T-cell (primary cell): ENCODE results near the gene PGK2. TPM values are rescaled to one million over a fixed set of nuclear protein-coding genes. Genes with fewer than 3 reads are reported as not detected.

ENCODE experiments used
- ATAC-seq, 4 experiments: fragments of 200-7000 bp in 3 of 4; fragments of 150-1000 bp in 1 of 4; cut with Tn5 transposase; replicated peaks in 1 of 4; 1 replicate in 3 of 4; 2 replicates in 1 of 4; pipeline ENCODE4 v1.10.0; 2021; ENCODE audit warnings: moderate library complexity in 3 of 4, mild to moderate bottlenecking in 2 of 4, moderate number of reproducible peaks in 1 of 4
- CTCF ChIA-PET, 2 donors: fragments of 300-600 bp; sonication (Branson Sonifier 250); formaldehyde crosslinking; loops; one replicate each; lab custom pipeline; 2022; ENCODE audit warnings: antibody characterized with exemption in 2 of 2; lab: Charles Lee
- POLR2A ChIA-PET, 2 donors: fragments of 300-600 bp; sonication (Branson Sonifier 250); formaldehyde crosslinking; loops; one replicate each; lab custom pipeline; 2022; ENCODE audit warnings: antibody characterized with exemption in 2 of 2; lab: Charles Lee
- DNase-seq, 35 experiments: peaks; one replicate each; pipeline versions ENCODE4 v3.0.0 to v3.0.0-alpha.2; 2013 to 2023
- H3K27ac ChIP-seq: one replicate; pipeline ENCODE4 v1.5.1; 2013; ENCODE audit warnings: low read length
- H3K27me3 ChIP-seq, 2 experiments: replicated peaks in 1 of 2; 1 replicate in 1 of 2; 2 replicates in 1 of 2; pipeline versions ENCODE4 v1.6.1 to v1.7.0; 2013; ENCODE audit warnings: low read length in 1 of 2, mixed read lengths in 1 of 2; ENCODE audit not compliant: control insufficient read depth in 2 of 2, insufficient read depth in 2 of 2; ENCODE audit errors: extremely low read depth in 1 of 2
- H3K36me3 ChIP-seq, 2 donors: 1 replicate in 1 of 2; 2 replicates in 1 of 2; pipeline versions ENCODE4 v1.6.1 to v1.7.0; 2013; ENCODE audit warnings: low read length in 1 of 2; ENCODE audit not compliant: control insufficient read depth in 2 of 2, insufficient read depth in 1 of 2; ENCODE audit errors: extremely low read depth in 1 of 2
- H3K4me1 ChIP-seq, 2 experiments: 1 replicate in 1 of 2; 2 replicates in 1 of 2; pipeline versions ENCODE4 v1.6.1 to v1.7.0; 2013; ENCODE audit warnings: low read length in 2 of 2, mixed read lengths in 1 of 2; ENCODE audit not compliant: insufficient read depth in 2 of 2, control insufficient read depth in 1 of 2; ENCODE audit errors: extremely low read depth in 1 of 2
- H3K4me3 ChIP-seq, 2 donors: 1 replicate in 1 of 2; 2 replicates in 1 of 2; pipeline versions ENCODE4 v1.5.1 to v1.7.0; 2013; ENCODE audit warnings: mild to moderate bottlenecking in 2 of 2, low read length in 1 of 2, moderate library complexity in 1 of 2; ENCODE audit not compliant: control insufficient read depth in 1 of 2; ENCODE audit errors: extremely low read depth in 1 of 2
- H3K9me3 ChIP-seq: 2 replicates; pipeline ENCODE4 v1.7.0; 2013
- H3K27ac Mint-ChIP-seq, 2 donors: one replicate each; pipeline ENCODE4 v1.8.0; 2020 to 2021; ENCODE audit warnings: mild to moderate bottlenecking in 2 of 2, mixed read lengths in 2 of 2
- H3K27me3 Mint-ChIP-seq, 2 donors: one replicate each; pipeline ENCODE4 v1.8.0; 2021 to 2022; ENCODE audit warnings: mixed read lengths in 2 of 2
- H3K36me3 Mint-ChIP-seq: one replicate; pipeline ENCODE4 v1.8.0; 2021; ENCODE audit warnings: mixed read lengths
- H3K4me1 Mint-ChIP-seq, 3 donors: one replicate each; pipeline ENCODE4 v1.8.0; 2020 to 2022; ENCODE audit warnings: mixed read lengths in 3 of 3, mild to moderate bottlenecking in 1 of 3
- H3K4me3 Mint-ChIP-seq, 3 donors: one replicate each; pipeline ENCODE4 v1.8.0; 2020 to 2022; ENCODE audit warnings: mild to moderate bottlenecking in 3 of 3, mixed read lengths in 3 of 3, moderate library complexity in 3 of 3
- H3K9me3 Mint-ChIP-seq, 3 donors: one replicate each; pipeline ENCODE4 v1.8.0; 2020 to 2022; ENCODE audit warnings: mixed read lengths in 3 of 3
- WGBS: methylation state at CpG from one replicate; pipeline ENCODE4 v1.1.5; 2013; ENCODE audit warnings: missing lambda C conversion rate; ENCODE audit not compliant: insufficient coverage; 5-methylcytosine and 5-hydroxymethylcytosine counted together
- total RNA-seq, 35 experiments: library from RNA in 6 of 35; stranded (reverse) in 6 of 35; fragments of 120-200 nt in 1 of 35; gene quantifications; one replicate each; pipeline versions ENCODE4 v1.2.1 to v1.2.4 and lab custom pipeline; 2013 to 2026

Gene PGK2
- total RNA-seq, 5 donors from 2014 or later (not counting 1 experiment from before 2014, with no cell fraction given): not detected

DNA sequence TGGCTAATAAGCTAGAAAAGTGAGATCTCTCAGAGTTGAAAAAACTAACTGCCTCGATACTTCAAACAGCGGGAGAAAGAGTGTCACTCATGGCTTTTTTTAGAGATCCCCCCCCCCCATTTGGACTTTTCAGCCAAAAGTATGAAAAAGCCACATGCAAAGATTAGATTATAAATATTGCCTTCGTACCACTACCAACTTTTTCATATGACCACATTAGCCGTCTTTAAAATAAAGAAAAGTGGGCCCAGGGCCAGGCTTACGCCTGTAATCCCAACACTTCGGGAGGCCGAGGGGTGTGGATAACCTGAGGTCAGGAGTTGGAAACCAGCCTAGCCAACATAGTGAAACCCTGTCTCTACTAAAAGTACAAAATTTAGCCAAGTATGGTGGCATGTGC lies 4.4 kb downstream of the PGK2 start:
- DNase-seq (no peak), ATAC-seq (no peak)
- WGBS: no CpG with 5 or more reads among the region's 7 CpGs
- Histone ChIP-seq H3K27me3 (no peaks in the 10 kb centered on the region), H3K4me3 (no peak overlapping the region), H3K27ac (no peak overlapping the region), H3K4me1 (no peaks in the 10 kb centered on the region), H3K36me3 (no peaks in the 10 kb centered on the region), H3K9me3 (no peaks in the 10 kb centered on the region)
- ChIA-PET CTCF (no interaction called here), POLR2A (no interaction called here)
- Mint-ChIP-seq H3K27me3 (no peaks in the 10 kb centered on the region), H3K36me3 (no peaks in the 10 kb centered on the region), H3K27ac (no peak overlapping the region), H3K9me3 (peaks cover 0 to 6% (median 4%) of the 10 kb centered on the region in 3 donors), H3K4me1 (no peaks in the 10 kb centered on the region), H3K4me3 (no peak overlapping the region)

DNA sequence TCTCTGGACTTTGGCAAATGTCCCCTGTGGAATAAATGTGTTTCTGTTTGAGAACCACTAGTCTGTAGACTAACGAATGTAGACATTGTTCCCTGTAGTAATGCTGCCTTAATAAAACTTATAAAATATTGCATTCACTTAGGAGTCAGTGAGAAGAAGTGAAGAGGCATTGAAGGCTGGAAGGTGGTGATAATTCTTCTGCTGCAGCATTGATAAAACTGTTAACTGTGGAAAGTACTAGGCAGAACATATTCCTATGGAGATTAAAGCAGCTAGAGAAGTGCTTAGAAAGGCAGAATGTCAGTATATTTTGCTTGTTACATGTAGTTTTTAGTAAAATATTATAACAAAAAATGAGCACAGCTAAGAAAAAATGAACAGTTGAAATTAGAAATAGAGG lies 4.8 kb downstream of the PGK2 start:
- no peaks in the 10 kb centered on the region for H3K36me3 ChIP-seq
- Mint-ChIP-seq H3K4me3 (no peak overlapping the region), H3K27ac (no peak overlapping the region), H3K27me3 (no peaks in the 10 kb centered on the region), H3K4me1 (no peaks in the 10 kb centered on the region), H3K9me3 (peaks cover 0 to 4% (median 3%) of the 10 kb centered on the region in 3 donors), H3K36me3 (no peaks in the 10 kb centered on the region)
- H3K9me3 ChIP-seq: no peaks in the 10 kb centered on the region
- H3K27ac ChIP-seq: no peak overlapping the region
- ChIA-PET POLR2A (no interaction called here), CTCF (no interaction called here)
- H3K27me3 ChIP-seq: no peaks in the 10 kb centered on the region
- WGBS: no CpG with 5 or more reads among the region's 1 CpG
- H3K4me1 ChIP-seq: no peaks in the 10 kb centered on the region
- no peak overlapping the region for H3K4me3 ChIP-seq
- ATAC-seq (no peak), DNase-seq (no peak)

DNA sequence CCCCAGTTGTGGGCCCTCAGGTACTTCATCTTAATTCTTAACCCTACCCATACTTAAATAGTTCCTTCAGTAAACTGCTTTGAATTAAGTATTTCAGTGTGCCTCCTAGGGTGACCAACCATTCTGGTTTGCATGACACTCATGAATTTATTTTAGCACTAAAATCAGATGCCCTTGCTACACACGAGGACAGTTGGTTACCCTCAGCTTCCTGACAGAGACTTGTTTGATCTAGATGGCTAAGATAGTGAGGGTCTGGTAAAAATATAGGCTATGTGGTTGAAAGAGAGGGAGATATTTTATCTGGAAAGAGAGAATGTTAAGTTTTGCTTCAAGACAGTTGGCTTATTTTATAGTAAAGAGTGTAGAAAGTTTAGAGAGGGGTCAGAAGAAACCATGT lies 10.6 kb downstream of the PGK2 start:
- Histone ChIP-seq H3K36me3 (no peaks in the 10 kb centered on the region), H3K27me3 (no peaks in the 10 kb centered on the region), H3K4me3 (no peak overlapping the region), H3K4me1 (no peaks in the 10 kb centered on the region), H3K27ac (no peak overlapping the region), H3K9me3 (no peaks in the 10 kb centered on the region)
- no peak for DNase-seq
- WGBS: 0% methylated on average over 1 of the region's 1 CpG
- ATAC-seq: no peak
- no peaks in the 10 kb centered on the region for H3K27me3 Mint-ChIP-seq
- POLR2A ChIA-PET: no interaction called here
- H3K36me3 Mint-ChIP-seq: no peaks in the 10 kb centered on the region
- no peaks in the 10 kb centered on the region for H3K4me1 Mint-ChIP-seq
- no peak overlapping the region for H3K4me3 Mint-ChIP-seq
- CTCF ChIA-PET: no interaction called here
- H3K27ac Mint-ChIP-seq: no peak overlapping the region
- peaks cover 0 to 8% (median 5%) of the 10 kb centered on the region in 3 donors for H3K9me3 Mint-ChIP-seq

DNA sequence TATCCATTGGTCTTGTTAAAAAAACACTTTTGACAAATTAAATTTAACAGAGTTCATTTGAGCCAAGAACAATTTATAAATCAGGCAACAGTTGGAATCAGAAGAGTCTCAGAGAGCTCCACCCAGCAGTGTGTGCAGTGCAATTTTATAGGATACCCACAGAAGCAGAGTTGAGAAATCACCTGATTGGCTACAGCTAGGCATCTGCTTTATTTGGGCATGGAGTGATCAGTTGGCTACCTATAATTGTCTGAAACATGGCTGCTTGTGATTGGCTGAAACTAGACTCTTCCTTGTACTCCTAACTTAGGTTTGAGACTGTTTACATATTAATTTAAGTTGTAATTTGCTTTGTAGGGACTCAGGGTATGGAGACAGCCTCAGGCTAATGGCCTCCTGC lies 12.0 kb downstream of the PGK2 start:
- Histone ChIP-seq H3K27me3 (no peaks in the 10 kb centered on the region), H3K36me3 (no peaks in the 10 kb centered on the region), H3K4me1 (no peaks in the 10 kb centered on the region), H3K27ac (no peak overlapping the region), H3K4me3 (no peak overlapping the region), H3K9me3 (no peaks in the 10 kb centered on the region)
- ChIA-PET CTCF (no interaction called here), POLR2A (no interaction called here)
- ATAC-seq (no peak), DNase-seq (no peak)
- Mint-ChIP-seq H3K4me3 (no peak overlapping the region), H3K36me3 (no peaks in the 10 kb centered on the region), H3K27ac (no peak overlapping the region), H3K9me3 (peaks cover 0 to 11% (median 5%) of the 10 kb centered on the region in 3 donors), H3K27me3 (no peaks in the 10 kb centered on the region), H3K4me1 (no peaks in the 10 kb centered on the region)

DNA sequence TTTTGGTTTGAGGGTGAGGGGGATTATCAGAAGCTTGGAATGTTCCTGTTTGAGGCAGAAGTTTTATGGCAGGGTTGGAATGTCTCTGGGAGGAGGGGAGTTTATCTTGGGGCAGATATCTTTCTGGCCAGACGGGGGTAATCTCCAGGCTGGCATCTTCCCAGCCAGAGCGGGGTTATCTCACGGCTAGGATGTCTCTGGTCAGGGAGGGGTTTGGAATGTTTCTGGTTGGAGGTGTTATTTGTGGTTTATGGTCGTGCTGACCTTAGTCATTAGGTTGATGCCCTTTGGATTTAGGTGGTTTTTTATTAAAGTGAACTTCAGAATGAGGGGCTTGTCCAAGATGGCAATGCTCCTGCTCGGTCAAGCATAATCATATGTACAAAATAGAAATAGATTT lies 14.8 kb downstream of the PGK2 start:
- Mint-ChIP-seq H3K27ac (no peak overlapping the region), H3K9me3 (peaks cover 0 to 18% (median 5%) of the 10 kb centered on the region in 3 donors), H3K36me3 (no peaks in the 10 kb centered on the region), H3K4me3 (no peak overlapping the region), H3K4me1 (no peaks in the 10 kb centered on the region), H3K27me3 (no peaks in the 10 kb centered on the region)
- Histone ChIP-seq H3K27ac (no peak overlapping the region), H3K27me3 (no peaks in the 10 kb centered on the region), H3K36me3 (no peaks in the 10 kb centered on the region), H3K4me3 (no peak overlapping the region), H3K4me1 (no peaks in the 10 kb centered on the region), H3K9me3 (no peaks in the 10 kb centered on the region)
- 92% methylated on average over 3 of the region's 5 CpGs for WGBS
- DNase-seq (no peak), ATAC-seq (no peak)
- ChIA-PET POLR2A (no interaction called here), CTCF (no interaction called here)

DNA sequence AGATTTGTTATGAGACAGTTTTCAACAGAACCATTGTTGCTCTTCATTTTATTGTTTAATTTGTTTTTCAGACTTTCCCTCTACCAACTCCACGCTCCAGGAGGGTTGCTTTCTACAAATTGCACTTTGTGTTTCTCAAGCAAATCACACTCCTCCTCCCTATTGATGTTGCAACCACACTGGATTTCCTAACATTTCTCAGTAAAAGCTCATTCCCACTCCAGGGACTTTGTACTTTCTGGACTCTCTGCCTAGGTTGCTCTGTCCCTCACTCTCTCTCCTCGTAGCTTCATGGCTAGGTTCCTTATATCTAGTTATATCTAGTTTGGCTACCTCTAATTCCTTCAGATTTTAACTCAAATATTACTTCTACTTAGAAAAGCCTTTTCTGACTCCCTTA lies 20.3 kb downstream of the PGK2 start:
- Histone ChIP-seq H3K4me3 (no peak overlapping the region), H3K4me1 (no peaks in the 10 kb centered on the region), H3K27ac (no peak overlapping the region), H3K36me3 (no peaks in the 10 kb centered on the region), H3K9me3 (no peaks in the 10 kb centered on the region), H3K27me3 (no peaks in the 10 kb centered on the region)
- Mint-ChIP-seq H3K4me1 (no peaks in the 10 kb centered on the region), H3K36me3 (no peaks in the 10 kb centered on the region), H3K4me3 (no peak overlapping the region), H3K9me3 (peaks cover 6 to 22% (median 10%) of the 10 kb centered on the region in 3 donors), H3K27ac (no peak overlapping the region), H3K27me3 (no peaks in the 10 kb centered on the region)
- CTCF ChIA-PET: interaction anchor here in 1 of 2 donors (1.3 kb wide), 1 partner anchor 15 kb away, joined by 4 read pairs; no protein-coding TSS in a partner anchor
- WGBS: 75% methylated on average over 1 of the region's 2 CpGs
- no peak for DNase-seq
- POLR2A ChIA-PET: no interaction called here
- no peak for ATAC-seq

DNA sequence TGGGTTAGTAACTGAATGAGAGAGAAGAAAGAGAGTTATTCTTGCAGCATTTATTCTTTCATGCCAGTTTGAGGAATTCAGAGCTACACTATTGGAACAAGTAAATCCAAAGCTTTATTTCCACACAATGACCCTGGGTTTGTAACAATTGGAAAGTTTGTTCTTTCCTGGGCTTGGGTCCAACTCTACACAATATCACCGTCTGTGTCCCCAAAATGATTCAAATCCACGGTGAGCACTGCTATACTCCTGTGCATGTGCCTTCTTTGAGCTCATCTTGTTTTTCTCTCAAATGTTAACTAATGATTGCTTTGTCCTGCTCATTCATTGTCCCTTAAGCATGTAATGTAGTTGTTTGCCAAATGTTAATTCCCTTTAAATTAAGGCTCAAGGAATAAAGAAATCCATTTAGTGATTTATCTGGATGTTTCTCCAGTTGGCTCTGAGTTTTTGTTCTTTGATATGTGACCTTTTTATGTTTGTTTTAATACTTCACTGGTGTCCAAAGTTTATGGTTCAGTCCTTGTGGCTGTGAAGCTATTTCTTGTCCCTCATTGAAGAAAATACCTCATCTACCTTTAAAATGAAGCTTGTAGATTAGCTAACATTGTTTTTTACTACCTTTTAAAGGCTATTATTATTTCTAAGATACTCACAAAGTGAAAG lies 22.4 kb downstream of the PGK2 start:
- POLR2A ChIA-PET: no interaction called here
- H3K4me1 Mint-ChIP-seq: no peaks in the 10 kb centered on the region
- no peaks in the 10 kb centered on the region for H3K27me3 ChIP-seq
- H3K9me3 ChIP-seq: no peaks in the 10 kb centered on the region
- H3K36me3 Mint-ChIP-seq: no peaks in the 10 kb centered on the region
- DNase-seq (no peak), ATAC-seq (no peak)
- H3K27me3 Mint-ChIP-seq: no peaks in the 10 kb centered on the region
- H3K27ac Mint-ChIP-seq: no peak overlapping the region
- no peak overlapping the region for H3K4me3 ChIP-seq
- WGBS: 88% methylated on average over 2 of the region's 2 CpGs
- H3K4me3 Mint-ChIP-seq: no peak overlapping the region
- CTCF ChIA-PET: no interaction called here
- no peaks in the 10 kb centered on the region for H3K36me3 ChIP-seq
- no peaks in the 10 kb centered on the region for H3K4me1 ChIP-seq
- H3K9me3 Mint-ChIP-seq: peaks cover 6 to 21% (median 10%) of the 10 kb centered on the region in 3 donors
- no peak overlapping the region for H3K27ac ChIP-seq
